AG09309 (cell line): ENCODE measurements around the gene RNASE1.

ENCODE experiments used
- DNase-seq: peaks from one replicate; pipeline ENCODE4 v3.0.0-alpha.2; 2010; ENCODE audit warnings: low read depth
- H3K4me3 ChIP-seq: 2 replicates; pipeline ENCODE4 v1.5.1; 2011; ENCODE audit warnings: mild to moderate bottlenecking, low read depth, low read length, moderate library complexity; ENCODE audit not compliant: control insufficient read depth
- CTCF ChIP-seq: IDR thresholded peaks from 2 replicates; pipeline ENCODE4 v1.5.1; 2011; ENCODE audit warnings: mild to moderate bottlenecking, low read depth, low read length, inconsistent platforms; ENCODE audit not compliant: insufficient read depth, control insufficient read depth; ENCODE audit errors: missing control alignments

RNASE1 gene

GRCh38 chr14:20757965-20758364 lies 44.7 kb downstream of the RNASE1 start:
- TF ChIP-seq CTCF, result no peak
- no peak for DNase-seq
- no peak overlapping the region for H3K4me3 ChIP-seq

- no peak overlapping the region for H3K4me3 ChIP-seq
- no peak for TF ChIP-seq CTCF
- no peak for DNase-seq
These were observed 47.6 kb downstream of the RNASE1 start for GRCh38 chr14:20755037-20755436.

GRCh38 chr14:20754308-20754707 lies 48.3 kb downstream of the RNASE1 start:
- TF ChIP-seq CTCF, result no peak
- no peak for DNase-seq

DNA sequence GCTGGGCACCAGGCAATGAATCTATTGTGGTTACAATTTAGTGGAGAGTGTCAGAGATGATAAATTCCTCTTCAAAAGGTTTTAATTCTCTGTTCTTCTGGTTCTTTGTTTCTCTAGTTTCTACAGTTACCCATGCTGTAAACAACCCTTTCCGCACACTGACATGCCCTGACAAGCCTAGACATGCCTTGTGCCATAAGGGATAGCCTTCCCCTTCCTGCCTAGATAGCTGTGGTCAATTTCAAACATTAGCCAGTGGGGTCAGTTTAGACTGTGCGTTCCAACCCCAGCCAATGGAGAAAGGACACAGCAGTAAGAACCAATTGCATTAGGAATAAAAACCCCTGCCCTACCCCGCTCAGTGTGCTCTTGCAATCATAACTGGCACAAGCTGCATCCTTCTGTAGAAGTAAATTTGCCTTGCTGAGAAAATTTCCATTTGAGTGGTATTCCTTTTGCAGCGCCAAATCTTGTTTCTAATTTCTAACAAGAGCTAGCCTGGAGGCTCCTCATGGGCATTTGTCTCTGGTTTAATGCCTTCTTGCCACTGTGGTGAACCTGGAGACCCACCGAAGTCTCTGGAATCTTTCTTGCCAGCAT lies 50.6 kb downstream of the RNASE1 start:
- no peak for DNase-seq
- H3K4me3 ChIP-seq, result no peak overlapping the region
- no peak for TF ChIP-seq CTCF

More at GRCh38 chr14:20754308-20754707, 48.3 kb downstream of the RNASE1 start:
- H3K4me3 ChIP-seq, result no peak overlapping the region
